GM23338 (cell line): Measurements from ENCODE around the gene OBSCN. TPM values are rescaled to one million over a fixed set of nuclear protein-coding genes. Genes with fewer than 3 reads are reported as not detected.
A peak's percentile ranks its signal among the peaks of the same experiment; 100 is the strongest.

Experiments used
- ATAC-seq: fragments of 200-7000 bp; cut with Tn5 transposase; 3 replicates; pipeline ENCODE4 v1.9.1; 2020
- DNase-seq: peaks from one replicate; pipeline ENCODE4 v3.0.0-alpha.2; 2015; ENCODE audit warnings: low spot score
- H2AFZ ChIP-seq: fragments of 200-600 bp; sonication (generic); 2 replicates; pipeline ENCODE4 v1.8.0; 2016; ENCODE audit warnings: antibody characterized with exemption, mild to moderate bottlenecking, moderate library complexity
- H3F3A ChIP-seq: fragments of 200-600 bp; sonication (generic); replicated peaks from 2 replicates; pipeline ENCODE4 v1.8.0; 2017; ENCODE audit warnings: antibody characterized with exemption, mixed run types, low read depth
- H3K27ac ChIP-seq: fragments of 200-600 bp; sonication (generic); 2 replicates; pipeline ENCODE4 v1.6.1; 2016; ENCODE audit warnings: low read depth
- H3K27me3 ChIP-seq: fragments of 200-600 bp; sonication (generic); 2 replicates; pipeline ENCODE4 v1.8.0; 2016; ENCODE audit warnings: mild to moderate bottlenecking, mixed run types, moderate library complexity; ENCODE audit not compliant: insufficient read depth
- H3K36me3 ChIP-seq: fragments of 200-600 bp; sonication (generic); 2 replicates; pipeline ENCODE4 v1.8.0; 2016; ENCODE audit warnings: mild to moderate bottlenecking; ENCODE audit not compliant: insufficient read depth
- H3K4me1 ChIP-seq: fragments of 200-600 bp; sonication (generic); 2 replicates; pipeline ENCODE4 v1.8.0; 2016; ENCODE audit warnings: mild to moderate bottlenecking, moderate library complexity; ENCODE audit not compliant: insufficient read depth
- H3K4me2 ChIP-seq: fragments of 200-600 bp; sonication (generic); 2 replicates; pipeline ENCODE4 v1.7.1; 2017; ENCODE audit warnings: mixed run types
- H3K4me3 ChIP-seq: fragments of 200-600 bp; sonication (generic); 2 replicates; pipeline ENCODE4 v1.6.1; 2016; ENCODE audit warnings: mixed run types
- H3K79me2 ChIP-seq: fragments of 200-600 bp; sonication (generic); replicated peaks from 2 replicates; pipeline ENCODE4 v1.8.0; 2017; ENCODE audit warnings: mild to moderate bottlenecking; ENCODE audit not compliant: insufficient read depth
- H3K9me2 ChIP-seq: fragments of 200-600 bp; sonication (generic); 2 replicates; pipeline ENCODE4 v1.8.0; 2017; ENCODE audit not compliant: insufficient read depth
- H4K20me1 ChIP-seq: fragments of 200-600 bp; sonication (generic); replicated peaks from 2 replicates; pipeline ENCODE4 v1.8.0; 2017; ENCODE audit warnings: mild to moderate bottlenecking; ENCODE audit not compliant: insufficient read depth
- H3K27ac Mint-ChIP-seq: 2 replicates; pipeline ENCODE4 v1.8.0; 2020; ENCODE audit warnings: inconsistent platforms, mild to moderate bottlenecking, moderate library complexity, mixed read lengths
- H3K27me3 Mint-ChIP-seq: 3 replicates; pipeline ENCODE4 v1.8.0; 2022; ENCODE audit warnings: low read depth, mild to moderate bottlenecking, moderate library complexity, mixed read lengths, inconsistent platforms; ENCODE audit not compliant: insufficient read depth, poor library complexity
- H3K36me3 Mint-ChIP-seq: 3 replicates; pipeline ENCODE4 v1.8.0; 2021; ENCODE audit warnings: low read depth, mild to moderate bottlenecking, inconsistent platforms, moderate library complexity, mixed read lengths
- H3K4me1 Mint-ChIP-seq: 3 replicates; pipeline ENCODE4 v1.8.0; 2020; ENCODE audit warnings: mild to moderate bottlenecking, inconsistent platforms, mixed read lengths
- H3K4me3 Mint-ChIP-seq: 3 replicates; pipeline ENCODE4 v1.8.0; 2021; ENCODE audit warnings: moderate library complexity, mild to moderate bottlenecking, inconsistent platforms, mixed read lengths
- H3K9me3 Mint-ChIP-seq: 3 replicates; pipeline ENCODE4 v1.8.0; 2020; ENCODE audit warnings: moderate library complexity, mild to moderate bottlenecking, inconsistent platforms, mixed read lengths
- CTCF ChIP-seq, 2 experiments: fragments of 200-600 bp in 1 of 2; sonication (generic) in 1 of 2; conservative IDR thresholded peaks; 2 replicates each; pipeline versions ENCODE4 v1.5.1 to v1.6.1; 2016 to 2017; ENCODE audit warnings: antibody characterized with exemption in 2 of 2, low read depth in 2 of 2, mild to moderate bottlenecking in 2 of 2, moderate library complexity in 1 of 2
- ETS1 ChIP-seq: IDR thresholded peaks from 2 replicates; pipeline ENCODE4 v1.6.1; 2016; ENCODE audit warnings: antibody characterized with exemption
- EZH2 ChIP-seq: fragments of 200-600 bp; sonication (generic); IDR thresholded peaks from one replicate; pipeline ENCODE4 v1.8.0; 2017; ENCODE audit warnings: antibody characterized with exemption, mild to moderate bottlenecking, low read depth; ENCODE audit not compliant: unreplicated experiment
- POLR2AphosphoS5 ChIP-seq: IDR thresholded peaks from 2 replicates; pipeline ENCODE4 v1.6.1; 2016; ENCODE audit warnings: antibody characterized with exemption, low read depth
- REST ChIP-seq: IDR thresholded peaks from one replicate; pipeline ENCODE4 v1.6.1; 2018; ENCODE audit warnings: antibody characterized with exemption; ENCODE audit not compliant: unreplicated experiment
- ZNF462 ChIP-seq: fragments of 250-450 bp; sonication (Bioruptor Pico); IDR thresholded peaks from 2 replicates; pipeline ENCODE4 v1.5.0; 2020; ENCODE audit warnings: mild to moderate bottlenecking, moderate library complexity
- polyA plus RNA-seq: library from polyadenylated mRNA; unstranded; fragments of >200 nt; fragmentation: Nextera tagmentation; extraction: Ambion mirVana; gene quantifications from 2 replicates; pipeline ENCODE4 v1.2.1, GENCODE V29; 2016
- total RNA-seq: library from RNA; depleted of rRNA; stranded (reverse); fragments of >200 nt; shearing (Covaris generic); gene quantifications from 2 replicates; pipeline ENCODE4 v1.2.3, GENCODE V29; 2014

OBSCN gene
- total and polyA plus RNA-seq, 2 experiments from 2014 or later = 8.4 to 38.5 TPM

- Mint-ChIP-seq H3K4me3 (no peak overlapping the region), H3K36me3 (peaks cover 31% of the 10 kb centered on the region), H3K27me3 (peaks cover 8% of the 10 kb centered on the region), H3K9me3 (no peaks in the 10 kb centered on the region), H3K27ac (no peak overlapping the region), H3K4me1 (no peaks in the 10 kb centered on the region)
- TF ChIP-seq EZH2 (no peak), CTCF (conservative IDR thresholded peaks at IDR 0.05; ENCODE audit: low read depth in 2 of 2) (peak; percentile 50 to 61), POLR2AphosphoS5 (no peak), ETS1 (no peak)
- Histone ChIP-seq H3F3A (no peaks in the 10 kb centered on the region), H3K27ac (no peak overlapping the region), H3K4me3 (no peak overlapping the region), H3K27me3 (no peaks in the 10 kb centered on the region), H3K36me3 (no peaks in the 10 kb centered on the region; the same call in 1 of the 2 replicates), H3K4me2 (no peak overlapping the region), H3K4me1 (no peaks in the 10 kb centered on the region), H3K9me2 (no peaks in the 10 kb centered on the region), H2AFZ (no peak overlapping the region), H4K20me1 (peaks cover 2% of the 10 kb centered on the region; the same call in 1 of the 2 replicates), H3K79me2 (no peaks in the 10 kb centered on the region)
- peak; percentile 85 for ATAC-seq
- peak; percentile 60 for DNase-seq
These were observed 185.4 kb downstream of the OBSCN start for GRCh38 chr1:228393268-228393701.

GRCh38 chr1:228393811-228394570 is 186.1 kb downstream of the OBSCN start:
- H3K27me3 Mint-ChIP-seq = peaks cover 8% of the 10 kb centered on the region
- H3K4me1 Mint-ChIP-seq = no peaks in the 10 kb centered on the region
- Histone ChIP-seq H3K27me3 (no peaks in the 10 kb centered on the region), H3F3A (no peaks in the 10 kb centered on the region), H4K20me1 (peaks cover 5% of the 10 kb centered on the region), H3K9me2 (no peaks in the 10 kb centered on the region), H3K4me3 (no peak overlapping the region), H2AFZ (no peak overlapping the region), H3K36me3 (no peaks in the 10 kb centered on the region; the same call in 1 of the 2 replicates), H3K4me1 (no peaks in the 10 kb centered on the region), H3K79me2 (no peaks in the 10 kb centered on the region), H3K27ac (no peak overlapping the region), H3K4me2 (no peak overlapping the region)
- no peaks in the 10 kb centered on the region for H3K9me3 Mint-ChIP-seq
- H3K27ac Mint-ChIP-seq = no peak overlapping the region
- H3K4me3 Mint-ChIP-seq = no peak overlapping the region
- H3K36me3 Mint-ChIP-seq = peaks cover 34% of the 10 kb centered on the region
- DNase-seq = no peak
- no peak for TF ChIP-seq ZNF462 (CRISPR knock-in tag)
- no peak for TF ChIP-seq REST
- TF ChIP-seq POLR2AphosphoS5 = no peak
- ATAC-seq = peak; percentile 14
